Stimulated activated CD4-positive, alpha-beta T cell treated with anti-CD3 and anti-CD28 coated beads, Interleukin-15, amount 100 ng/mL, for 1 hour (primary cell): Measurements from ENCODE around the gene AGL.
"Not testable (repeated sequence)": the region's sequence is repeated elsewhere in the genome, so short reads cannot be mapped to it uniquely, and the experiment has no call there.

ENCODE experiments used
- DNase-seq, 2 donors: peaks; one replicate each; pipeline ENCODE4 v3.0.0-alpha.2; 2020; ENCODE audit warnings: low read depth in 1 of 2, low spot score in 1 of 2

Gene AGL

GRCh38 chr1:99936071-99936470 is 85.9 kb downstream of the AGL start:
- DNase-seq, result no peak

DNA sequence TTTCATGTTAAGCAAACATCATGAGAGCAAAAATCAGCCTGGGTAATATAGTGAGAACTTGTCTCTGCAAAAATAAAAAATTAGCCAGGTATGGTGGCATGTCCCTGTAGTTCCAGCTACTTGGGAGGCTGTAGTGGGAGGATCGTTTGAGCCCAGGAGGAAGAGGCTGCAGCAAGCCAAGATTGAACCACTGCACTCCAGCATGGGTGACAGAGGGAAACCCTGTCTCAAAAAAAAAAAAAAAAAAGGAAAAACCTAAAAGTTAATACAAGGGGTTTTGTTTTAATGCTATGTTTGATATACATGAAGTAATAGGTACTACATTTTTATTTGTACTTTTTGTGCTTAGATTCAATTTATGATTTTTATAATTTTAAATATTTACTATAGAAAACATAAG is 92.6 kb downstream of the AGL start:
- no peak for DNase-seq

DNA sequence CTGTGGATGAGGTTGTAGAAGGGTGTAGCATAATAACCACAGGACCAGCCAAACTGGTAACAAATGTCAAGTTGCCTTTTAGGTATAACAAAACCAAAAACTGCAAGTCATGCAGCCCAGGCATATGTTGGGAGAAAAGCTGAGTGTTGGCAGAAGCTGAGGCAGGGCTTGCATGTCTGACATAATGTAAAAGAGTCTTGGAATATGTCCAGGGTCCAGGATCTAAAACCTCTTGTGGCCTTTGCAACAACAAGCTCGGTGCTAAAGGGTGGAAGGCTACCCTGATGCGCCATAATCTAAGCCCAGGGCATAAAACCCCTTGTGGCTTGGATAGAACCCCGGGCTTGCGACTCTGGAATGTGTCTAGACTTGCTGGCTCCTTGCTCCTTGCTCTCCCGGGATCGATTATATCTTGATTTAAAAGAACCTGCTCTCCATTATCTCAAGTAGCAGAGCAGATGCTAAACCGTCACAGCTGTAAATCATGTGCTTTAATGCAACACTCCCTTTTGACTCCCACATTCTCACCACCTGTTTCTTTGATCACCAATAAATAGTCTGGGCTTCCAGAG is 93.1 kb downstream of the AGL start:
- no peak for DNase-seq

DNA sequence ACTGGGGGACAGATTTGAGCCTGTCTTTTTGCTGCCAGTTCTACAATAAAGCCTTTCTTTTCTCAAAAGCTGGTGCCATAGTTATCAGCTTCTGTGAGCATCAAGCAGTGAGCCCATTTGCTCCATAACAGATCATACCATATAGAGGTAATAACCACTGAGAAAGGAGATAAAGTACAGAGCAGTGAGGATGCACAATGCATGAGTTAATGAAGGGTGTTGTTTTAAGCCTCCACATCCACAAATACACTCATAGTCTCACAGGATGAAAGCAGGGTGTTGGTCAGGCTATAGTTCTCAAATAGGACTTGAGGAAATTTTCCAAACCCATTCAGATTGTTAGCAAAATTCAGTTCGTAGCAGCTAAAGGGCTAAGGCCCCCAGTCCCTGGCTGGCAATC is 94.0 kb downstream of the AGL start:
- no peak for DNase-seq

DNA sequence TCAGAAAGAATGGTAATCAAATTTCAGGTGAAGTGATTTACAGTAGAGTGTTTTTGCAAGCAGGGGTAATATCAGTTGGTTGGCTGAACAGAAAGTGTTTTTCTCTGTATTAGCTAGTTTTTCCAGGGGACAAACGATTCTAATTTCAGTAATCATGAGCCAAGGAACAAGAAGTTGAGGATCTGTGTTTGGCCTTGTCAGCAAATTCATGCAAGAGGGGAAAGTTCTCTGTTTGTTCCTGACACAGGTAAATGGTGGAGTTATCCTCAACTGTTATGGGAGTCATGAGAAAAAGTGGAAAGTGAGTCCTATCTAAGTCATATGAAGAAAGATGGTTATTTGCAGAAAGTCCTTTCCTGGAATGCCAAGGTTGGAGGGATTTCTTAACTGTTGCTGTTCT is 95.0 kb downstream of the AGL start:
- DNase-seq, result no peak

DNA sequence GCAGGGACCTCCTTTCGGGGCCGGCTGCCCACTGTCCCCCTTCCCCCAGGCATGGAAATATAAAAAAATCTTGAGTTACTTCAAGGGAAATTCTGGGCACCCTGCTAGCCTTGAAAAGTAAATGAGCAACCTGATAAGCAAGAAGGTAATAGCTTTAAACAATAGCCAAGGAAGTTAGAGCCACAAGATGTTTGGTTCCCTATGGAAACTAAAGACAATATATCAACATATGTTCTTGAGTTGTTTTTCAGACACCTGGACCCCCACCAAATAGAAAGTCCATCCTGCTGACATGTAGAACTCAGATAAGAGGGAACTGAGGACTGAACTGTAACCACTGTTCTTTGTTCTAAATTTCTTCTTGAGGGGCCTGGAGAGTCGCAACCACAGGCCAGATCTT is 100.3 kb downstream of the AGL start:
- no peak for DNase-seq

DNA sequence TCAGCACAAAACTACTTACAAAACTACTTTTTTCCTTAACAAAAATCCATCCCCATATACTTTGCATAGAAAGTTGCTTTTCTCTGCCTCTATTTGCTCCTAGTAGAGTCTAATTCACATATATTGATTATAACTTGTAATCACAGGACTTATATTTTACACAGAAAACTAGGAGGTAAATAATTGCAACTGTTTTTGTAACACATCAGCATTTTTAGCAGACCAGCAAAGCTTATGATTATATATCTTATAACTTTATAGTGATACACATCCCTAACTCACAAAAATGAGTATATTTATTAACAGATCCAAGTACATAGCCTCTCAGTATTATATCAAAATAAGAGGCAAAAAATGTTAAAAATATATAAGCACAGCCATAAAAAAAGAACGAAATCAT is 102.4 kb downstream of the AGL start:
- DNase-seq, result no peak

DNA sequence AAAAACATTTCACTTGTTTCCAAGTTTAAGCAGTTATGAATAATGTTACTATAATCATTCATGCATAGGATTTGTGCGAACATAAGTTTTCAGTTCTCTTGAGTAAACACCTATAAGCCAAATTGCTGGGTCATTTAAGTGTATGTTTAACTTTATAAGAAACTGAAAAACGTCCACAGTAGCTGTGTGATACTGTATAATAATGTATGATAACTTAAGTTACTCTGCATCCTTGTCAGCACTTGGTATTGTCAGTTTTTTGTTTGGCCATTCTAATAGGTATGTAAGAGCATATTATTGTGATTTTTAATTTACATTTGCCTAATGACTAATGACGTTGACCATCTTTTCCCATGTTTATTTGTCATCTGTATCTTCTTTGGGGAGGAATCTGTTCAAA is 105.2 kb downstream of the AGL start:
- no peak for DNase-seq

GRCh38 chr1:99956755-99957154 is 106.6 kb downstream of the AGL start:
- DNase-seq, result no peak

- no peak for DNase-seq
Measured at GRCh38 chr1:99957818-99958217, 107.7 kb downstream of the AGL start.

GRCh38 chr1:99959189-99959705 is 109.1 kb downstream of the AGL start:
- not testable (repeated sequence) for DNase-seq

- DNase-seq, result not testable (repeated sequence)
Measured at GRCh38 chr1:99960260-99960659, 110.1 kb downstream of the AGL start.

GRCh38 chr1:99963041-99963795 is 113.1 kb downstream of the AGL start:
- no peak for DNase-seq

DNA sequence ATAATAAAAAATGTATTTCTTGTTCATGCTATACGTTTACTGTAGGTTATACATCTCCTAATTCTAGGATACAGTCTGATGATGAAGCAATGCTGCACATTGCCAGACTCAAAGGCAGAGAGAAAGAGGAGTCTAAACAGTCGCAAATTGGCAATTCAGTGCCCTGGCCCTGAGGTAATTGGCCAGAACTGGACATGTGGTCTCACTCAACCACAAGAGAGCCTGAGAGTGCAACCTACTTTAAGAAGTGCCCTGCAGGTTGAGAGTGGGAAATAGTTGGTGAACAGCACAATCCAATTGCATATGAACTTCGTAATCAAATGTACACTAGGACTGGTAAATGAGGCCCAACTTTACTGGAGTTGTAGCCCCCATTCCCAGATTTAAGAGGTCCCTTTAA is 114.6 kb downstream of the AGL start:
- DNase-seq, result no peak

DNA sequence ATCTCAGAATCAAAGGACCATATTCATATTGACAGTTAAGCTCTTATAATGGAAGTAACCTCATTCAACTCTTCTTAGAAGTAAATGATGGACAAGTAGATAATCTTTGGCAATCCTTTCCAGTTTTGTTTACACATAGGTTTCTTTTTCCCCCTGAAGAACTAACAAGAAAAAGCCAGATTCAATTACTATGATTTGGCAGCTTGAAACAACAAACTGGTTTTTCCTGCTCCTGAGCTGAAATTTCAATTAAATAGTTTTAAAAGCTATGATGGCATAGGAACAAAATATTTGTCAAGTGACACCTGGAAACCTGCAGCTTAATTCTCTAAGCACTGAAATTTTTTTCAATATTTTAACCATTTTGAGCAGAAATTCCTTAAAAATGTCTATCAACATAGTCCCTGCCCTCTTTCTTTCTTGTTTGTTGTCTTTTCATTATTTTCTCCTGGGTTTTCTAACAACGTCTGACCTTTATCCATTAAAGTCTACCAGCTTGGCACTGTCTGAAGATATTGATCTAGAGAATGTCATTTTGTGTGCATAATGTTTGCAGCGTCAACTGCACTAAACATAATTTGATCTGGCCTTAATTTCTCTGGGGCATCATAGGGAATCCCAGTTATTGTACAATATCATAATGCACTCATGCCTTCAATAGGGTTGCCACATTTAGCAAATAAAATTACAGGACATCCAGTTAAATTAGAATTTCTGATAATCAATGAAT is 115.7 kb downstream of the AGL start:
- DNase-seq, result no peak

- DNase-seq, result no peak
Measured at GRCh38 chr1:99968214-99968613, 118.1 kb downstream of the AGL start.

GRCh38 chr1:99969260-99969728 is 119.1 kb downstream of the AGL start:
- no peak for DNase-seq

- peak; percentile 61 to 76 for DNase-seq
Measured at GRCh38 chr1:99969729-99970621, 119.8 kb downstream of the AGL start, which contains the start of gene SLC35A3. Gene SLC35A3, plus strand, starts transcription at chr1:99969996. Its CDS starts 23,559 bp downstream, at chr1:99993555.

DNA sequence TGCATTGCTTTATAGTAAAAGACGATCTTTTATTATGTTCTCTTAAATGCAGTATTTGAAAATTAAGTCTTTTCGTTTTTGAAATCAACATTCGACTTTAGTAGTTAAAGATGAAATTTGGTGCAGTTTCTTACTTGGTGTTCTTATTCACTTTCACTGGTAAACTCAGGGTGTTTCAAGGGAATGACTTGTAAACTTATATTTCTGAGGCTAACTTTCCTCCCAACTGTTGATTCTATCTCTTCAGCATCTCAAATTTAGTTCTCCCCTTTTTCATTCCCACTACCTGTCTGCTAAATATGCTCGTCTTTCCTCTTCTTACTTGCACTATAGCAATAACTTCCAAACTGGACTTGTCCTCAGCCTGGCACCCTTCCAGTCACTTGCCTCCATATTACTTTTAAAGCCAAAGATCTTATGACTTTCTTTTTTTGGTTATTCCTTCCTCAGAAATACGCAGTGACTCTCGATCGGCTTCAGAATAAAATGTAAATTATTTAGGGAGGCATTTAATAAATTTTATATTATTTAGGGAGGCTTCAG is 120.6 kb downstream of the AGL start:
- no peak for DNase-seq

GRCh38 chr1:99972066-99972465 is 121.9 kb downstream of the AGL start:
- DNase-seq, result not testable (repeated sequence)
